K562 (cell line): ENCODE data around the gene DOCK8. TPM values are rescaled to one million over a fixed set of nuclear protein-coding genes. Genes with fewer than 3 reads are reported as not detected.
A peak's percentile ranks its signal among the peaks of the same experiment; 100 is the strongest.

Experiments used
- ATAC-seq: fragments of 200-7000 bp; cut with Tn5 transposase; 3 replicates; pipeline ENCODE4 v1.9.1; 2020; ENCODE audit warnings: moderate library complexity
- BruUV-seq: library from RNA; stranded (reverse); fragments of 400-500 nt; replicated peaks from 2 replicates; lab custom pipeline; 2021; lab: Mats Ljungman, UMichigan
- CTCF ChIA-PET: fragments of 300-600 bp; formaldehyde crosslinking; extraction: SDS; loops from one replicate; lab custom pipeline; 2021; ENCODE audit warnings: low intra/inter-chr PET ratio; lab: Yijun Ruan, JAX
- POLR2A ChIA-PET: fragments of 300-600, 350-650 bp; sonication (Branson Sonifier 250); formaldehyde crosslinking; extraction: SDS; loops from one replicate; lab custom pipeline; 2021; ENCODE audit warnings: antibody characterized with exemption, inconsistent platforms; lab: Yijun Ruan, JAX
- DNase-seq, 4 experiments: peaks; one replicate each; pipeline versions ENCODE4 v3.0.0 to v3.0.0-alpha.2; 2011 to 2018; ENCODE audit warnings: low spot score in 3 of 4, mixed read lengths in 3 of 4; ENCODE audit errors: extremely low read depth in 1 of 4
- FAIRE-seq: peaks from 2 replicates; lab custom pipeline; 2011; peaks lifted over from hg19 to GRCh38; lab: Jason Lieb, UNC
- H2AFZ ChIP-seq: 2 replicates; pipeline ENCODE4 v1.6.0; 2011; ENCODE audit warnings: low read depth, low read length, control low read depth, inconsistent platforms
- H3K27ac ChIP-seq: fragments of 200-600 bp; 3 replicates; pipeline ENCODE4 v1.8.0; 2011; ENCODE audit warnings: low read depth, mild to moderate bottlenecking, control low read depth, inconsistent platforms, low read length, moderate library complexity, mixed read lengths; ENCODE audit errors: extremely low read depth
- H3K27me3 ChIP-seq, 2 experiments: fragments of 300-600 bp in 1 of 2; 2 replicates in 1 of 2; 3 replicates in 1 of 2; pipeline versions ENCODE4 v1.6.0 to v1.8.0; 2011; ENCODE audit warnings: inconsistent platforms in 2 of 2, low read length in 2 of 2, mild to moderate bottlenecking in 1 of 2, mixed read lengths in 1 of 2, moderate library complexity in 1 of 2; ENCODE audit not compliant: control insufficient read depth in 2 of 2, insufficient read depth in 2 of 2
- H3K36me3 ChIP-seq: fragments of 300-600 bp; 3 replicates; pipeline ENCODE4 v1.8.0; 2011; ENCODE audit warnings: mild to moderate bottlenecking, low read length, inconsistent platforms; ENCODE audit not compliant: control insufficient read depth, insufficient read depth
- H3K4me1 ChIP-seq, 2 experiments: fragments of 200-600 bp in 1 of 2; replicated peaks in 1 of 2; 2 replicates in 1 of 2; 3 replicates in 1 of 2; pipeline versions ENCODE4 v1.5.1 to v1.8.0; 2011; ENCODE audit warnings: inconsistent platforms in 2 of 2, low read length in 2 of 2, mild to moderate bottlenecking in 1 of 2, mixed read lengths in 1 of 2, moderate library complexity in 1 of 2; ENCODE audit not compliant: control insufficient read depth in 2 of 2, insufficient read depth in 2 of 2
- H3K4me2 ChIP-seq: 2 replicates; pipeline ENCODE4 v1.6.1; 2011; ENCODE audit warnings: low read length, control low read depth, inconsistent platforms, mixed read lengths; ENCODE audit not compliant: insufficient read depth
- H3K4me3 ChIP-seq: fragments of 200-600 bp; sonication (generic), shearing (Covaris generic); 2 replicates; pipeline ENCODE4 v1.5.1; 2016; ENCODE audit warnings: control low read depth, inconsistent platforms
- H3K79me2 ChIP-seq: fragments of 200-600 bp; 3 replicates; pipeline ENCODE4 v1.8.0; 2011; ENCODE audit warnings: low read length, inconsistent platforms; ENCODE audit not compliant: control insufficient read depth, insufficient read depth
- H3K9ac ChIP-seq, 2 experiments: 2 replicates each; pipeline versions ENCODE4 v1.6.0 to v1.6.1; 2011; ENCODE audit warnings: low read depth in 2 of 2, low read length in 2 of 2, control low read depth in 1 of 2, inconsistent platforms in 1 of 2, mild to moderate bottlenecking in 1 of 2, mixed read lengths in 1 of 2; ENCODE audit not compliant: insufficient read depth in 1 of 2
- H3K9me1 ChIP-seq: one replicate; pipeline ENCODE4 v1.6.0; 2011; ENCODE audit warnings: inconsistent platforms, mild to moderate bottlenecking, low read length, moderate library complexity; ENCODE audit not compliant: control insufficient read depth, insufficient read depth
- H3K9me3 ChIP-seq: replicated peaks from 2 replicates; pipeline ENCODE4 v1.5.1; 2011; ENCODE audit warnings: low read depth, low read length, inconsistent platforms; ENCODE audit not compliant: control insufficient read depth, insufficient read depth
- H4K20me1 ChIP-seq: replicated peaks from 2 replicates; pipeline ENCODE4 v1.6.1; 2011; ENCODE audit warnings: low read length, inconsistent platforms, mixed read lengths; ENCODE audit not compliant: control insufficient read depth, insufficient read depth
- BMI1 ChIP-seq: fragments of 150-350 bp; IDR thresholded peaks from 2 replicates; pipeline ENCODE4 v1.6.1; 2014; ENCODE audit warnings: low read length
- CCAR2 ChIP-seq: fragments of 200-400 bp; formaldehyde crosslinking; IDR thresholded peaks from 2 replicates; pipeline ENCODE4 v1.6.1; 2017; ENCODE audit warnings: mild to moderate bottlenecking, low read depth, low read length
- CHD1 ChIP-seq: fragments of 200-600 bp; sonication (generic); IDR thresholded peaks from one replicate; pipeline ENCODE4 v1.6.1; 2012; ENCODE audit warnings: mild to moderate bottlenecking, moderate library complexity, low read length, inconsistent platforms
- CTCF ChIP-seq, 3 experiments: IDR thresholded peaks in 2 of 3; conservative IDR thresholded peaks in 1 of 3; 2 replicates each; pipeline ENCODE4 v1.5.1; 2011 to 2012; ENCODE audit warnings: low read length in 3 of 3, mild to moderate bottlenecking in 3 of 3, control low read depth in 2 of 3, improper control_type of control experiment in 1 of 3, inconsistent platforms in 1 of 3, low read depth in 1 of 3, mixed read lengths in 1 of 3, moderate library complexity in 1 of 3; ENCODE audit not compliant: insufficient read depth in 2 of 3
- FOXK1 ChIP-seq: sonication (generic); formaldehyde crosslinking; IDR thresholded peaks from 2 replicates; pipeline ENCODE4 v1.8.0; 2022; ENCODE audit warnings: missing genetic modification reagents, mild to moderate bottlenecking, borderline replicate concordance
- MECOM ChIP-seq: fragments of 250-450 bp; sonication (Bioruptor Pico); IDR thresholded peaks from 2 replicates; pipeline ENCODE4 v1.8.0; 2022; ENCODE audit warnings: inconsistent platforms
- NEUROD1 ChIP-seq: fragments of 150-350 bp; IDR thresholded peaks from 2 replicates; pipeline ENCODE4 v1.6.1; 2014; ENCODE audit warnings: borderline replicate concordance, low read length, low read depth; ENCODE audit not compliant: partially characterized antibody
- NR1H2 ChIP-seq: sonication (generic); formaldehyde crosslinking; IDR thresholded peaks from 2 replicates; pipeline ENCODE4 v1.4.0; 2020; ENCODE audit warnings: mild to moderate bottlenecking, missing genetic modification reagents
- ZNF445 ChIP-seq: fragments of 250-450 bp; sonication (Bioruptor Pico); IDR thresholded peaks from 2 replicates; pipeline ENCODE4 v1.4.0; 2020; ENCODE audit warnings: low read depth, mild to moderate bottlenecking, moderate library complexity
- ZNF592 ChIP-seq: fragments of 450-650 bp; IDR thresholded peaks from 2 replicates; pipeline ENCODE4 v1.6.1; 2017; ENCODE audit warnings: antibody characterized with exemption, mild to moderate bottlenecking
- WGBS: fragments of 100-300 bp; shearing (Covaris generic); methylation state at CpG from one replicate; pipeline ENCODE4 v1.1.6; 2016; ENCODE audit warnings: low coverage, mixed read lengths; ENCODE audit not compliant: insufficient coverage; ENCODE audit errors: missing lambda C conversion rate; 5-methylcytosine and 5-hydroxymethylcytosine counted together
- in situ Hi-C: fragments of 300-500 bp; cut with MboI; formaldehyde crosslinking; loops from 4 replicates; pipeline ENCODE4 v1.15.0; 2018; ENCODE audit warnings: inconsistent platforms, mixed read lengths
- intact Hi-C: fragments of 100-400 bp; cut with micrococcal nuclease; formaldehyde crosslinking; loops from 2 replicates; pipeline ENCODE4 v1.14.2; 2022
- polyA plus RNA-seq, 8 experiments: library from polyadenylated mRNA; depleted of rRNA in 4 of 8; stranded (reverse) in 5 of 8; unstranded in 3 of 8; fragments of >200 nt; fragmentation: Nextera tagmentation in 2 of 8; fragmentation: Illumina TruSeq in 1 of 8; extraction: Ambion mirVana in 2 of 8; extraction: Trizol in 1 of 8; gene quantifications; 2 replicates each; pipeline versions ENCODE4 v1.2.1 to v1.2.3, GENCODE V29; 2011 to 2014; ENCODE audit warnings: inconsistent platforms in 1 of 8, missing spikeins in 1 of 8
- total RNA-seq, 7 experiments: library from RNA; depleted of rRNA in 6 of 7; stranded (reverse); fragments of >200 nt in 6 of 7; fragmentation: Illumina TruSeq in 2 of 7; extraction: Trizol in 2 of 7; gene quantifications; 2 replicates each; pipeline versions ENCODE4 v1.2.1 to v1.2.3, GENCODE V29; 2011 to 2021; ENCODE audit warnings: low replicate concordance in 1 of 7

Gene DOCK8
- total and polyA plus RNA-seq, 9 of the 15 experiments (the other 6 are each of a cell fraction or from before 2014, with no cell fraction given) = 14.4 to 53.8 (median 25.1) TPM

- Histone ChIP-seq H3K4me2 (no peak overlapping the region), H3K4me1 (0 out of 5 replicates have a peak, but pooled peaks cover 0 to 5% of the 10 kb centered on the region in 2 experiments), H3K9me3 (no peaks in the 10 kb centered on the region), H3K9me1 (no peaks in the 10 kb centered on the region), H3K36me3 (peaks cover 58% of the 10 kb centered on the region), H4K20me1 (no peaks in the 10 kb centered on the region), H3K27me3 (no peaks in the 10 kb centered on the region), H3K79me2 (no peaks in the 10 kb centered on the region; the same call in 2 of the 3 replicates), H3K4me3 (no peak overlapping the region), H3K27ac (no peak overlapping the region), H2AFZ (no peak overlapping the region), H3K9ac (no peak overlapping the region)
- ATAC-seq (peak; percentile 69; the same call in 1 of the 3 replicates), FAIRE-seq (no peak), DNase-seq (no peak)
- ChIA-PET POLR2A (no interaction called here), CTCF (no interaction called here)
- no TSS peak for BruUV-seq
- intact Hi-C loops = no loop called here
- WGBS = 60% methylated on average over 1 of the region's 1 CpG
- in situ Hi-C loops = no loop called here
- no peak for TF ChIP-seq BMI1
- 0 out of 6 replicates have a peak, but pooled peaks of 1 of the 3 experiments have one; percentile 6 for TF ChIP-seq CTCF (IDR thresholded peaks at IDR 0.05 in 2 of 3, conservative IDR thresholded peaks at IDR 0.05 in 1 of 3; ENCODE audit: insufficient read depth in 2 of 3, low read depth in 1 of 3, low read length in 3 of 3)
Observed at GRCh38 chr9:292915-293314, 78.2 kb downstream of the DOCK8 start.

- no peak overlapping the region for H3K4me3 ChIP-seq
- ChIA-PET CTCF (no interaction called here), POLR2A (no interaction called here)
- H3K9me3 ChIP-seq = no peaks in the 10 kb centered on the region
- H3K9me1 ChIP-seq = no peaks in the 10 kb centered on the region
- DNase-seq (no peak), FAIRE-seq (no peak), ATAC-seq (no peak)
- in situ Hi-C loops (no loop called here), intact Hi-C loops (no loop called here)
- no peaks in the 10 kb centered on the region; the same call in 2 of the 3 replicates for H3K79me2 ChIP-seq
- no TSS peak for BruUV-seq
- no peaks in the 10 kb centered on the region for H3K27me3 ChIP-seq
- no peak overlapping the region for H3K9ac ChIP-seq
- H3K27ac ChIP-seq = no peak overlapping the region
- H2AFZ ChIP-seq = no peak overlapping the region
- peaks cover 47% of the 10 kb centered on the region for H3K36me3 ChIP-seq
- no peaks in the 10 kb centered on the region for H4K20me1 ChIP-seq
- H3K4me2 ChIP-seq = no peak overlapping the region
- 0 out of 5 replicates have a peak, but pooled peaks cover 0 to 5% of the 10 kb centered on the region in 2 experiments for H3K4me1 ChIP-seq
- TF ChIP-seq ZNF592 = no peak
- no peak for TF ChIP-seq FOXK1
- TF ChIP-seq CCAR2 = no peak
- TF ChIP-seq MECOM = no peak
- no peak for TF ChIP-seq NR1H2 (CRISPR knock-in tag)
- TF ChIP-seq NEUROD1 = no peak
- TF ChIP-seq CHD1 = no peak
- no peak for TF ChIP-seq ZNF445 (CRISPR knock-in tag)
Observed at GRCh38 chr9:295576-295975, 80.9 kb downstream of the DOCK8 start.
